Esophagus muscularis mucosa (tissue), 4 donors: ENCODE measurements around the gene MAML3. TPM values are rescaled to one million over a fixed set of nuclear protein-coding genes. Genes with fewer than 3 reads are reported as not detected.

Experiments used
- DNase-seq: peaks from one replicate; pipeline ENCODE4 v3.0.0-alpha.2; 2017; ENCODE audit errors: extremely low spot score
- H3K27ac ChIP-seq, 4 donors: fragments of 200-600 bp; sonication (generic); replicated peaks in 1 of 4; 1 replicate in 3 of 4; 2 replicates in 1 of 4; pipeline ENCODE4 v1.5.1; 2016 to 2019; ENCODE audit warnings: mild to moderate bottlenecking in 1 of 4
- H3K27me3 ChIP-seq, 4 donors: fragments of 200-600 bp; sonication (generic); one replicate each; pipeline versions ENCODE4 v1.5.1 to v1.6.0; 2016 to 2019
- H3K36me3 ChIP-seq, 4 donors: fragments of 200-600 bp; sonication (generic); one replicate each; pipeline ENCODE4 v1.5.1; 2016 to 2019
- H3K4me1 ChIP-seq, 4 donors: fragments of 200-600 bp; sonication (generic); one replicate each; pipeline ENCODE4 v1.5.1; 2016 to 2019
- H3K4me3 ChIP-seq, 4 donors: fragments of 200-600 bp; sonication (generic); 1 replicate in 2 of 4; 2 replicates in 2 of 4; pipeline ENCODE4 v1.5.1; 2016 to 2019; ENCODE audit warnings: mild to moderate bottlenecking in 4 of 4, moderate library complexity in 1 of 4
- H3K9me3 ChIP-seq, 4 donors: fragments of 200-600 bp; sonication (generic); 1 replicate in 3 of 4; 2 replicates in 1 of 4; pipeline ENCODE4 v1.5.1; 2016 to 2019
- EP300 ChIP-seq: sonication (generic); formaldehyde crosslinking; IDR thresholded peaks from one replicate; pipeline ENCODE4 v1.6.1; 2017; ENCODE audit warnings: antibody characterized with exemption
- POLR2A ChIP-seq: fragments of 450-650 bp; IDR thresholded peaks from one replicate; pipeline ENCODE4 v1.6.1; 2017; ENCODE audit warnings: antibody characterized with exemption, moderate library complexity, mild to moderate bottlenecking, low read depth
- POLR2AphosphoS5 ChIP-seq, 2 donors: sonication (generic); formaldehyde crosslinking; IDR thresholded peaks; one replicate each; pipeline ENCODE4 v1.6.1; 2017; ENCODE audit warnings: antibody characterized with exemption in 2 of 2
- WGBS: methylation state at CpG from one replicate; pipeline ENCODE4 v1.1.5; 2018; 5-methylcytosine and 5-hydroxymethylcytosine counted together
- intact Hi-C: fragments of 100-400 bp; cut with DNase I; formaldehyde crosslinking; loops from one replicate; pipeline ENCODE4 v1.15.1; 2023
- total RNA-seq, 4 donors: library from RNA; depleted of rRNA; stranded (reverse); fragments of >200 nt; gene quantifications; one replicate each; pipeline versions ENCODE4 v1.1.0 to v1.2.1, GENCODE V29; 2016
- TF ChIP-seq, protein P1 (sequence below), 3 experiments: fragments of 200-600 bp in 2 of 3; fragments of 450-650 bp in 1 of 3; sonication (generic) in 2 of 3; IDR thresholded peaks; one replicate each; pipeline ENCODE4 v1.5.1; 2017 to 2019; ENCODE audit warnings: antibody characterized with exemption in 3 of 3, mild to moderate bottlenecking in 2 of 3, moderate library complexity in 1 of 3

MAML3 gene
- total RNA-seq, 4 donors from 2014 or later: 5.0 to 8.7 (median 7.1) TPM

GRCh38 chr4:140042634-140043033 lies 111.3 kb downstream of the MAML3 start:
- Histone ChIP-seq H3K4me3 (no peak overlapping the region), H3K4me1 (peaks cover 3 to 33% (median 20%) of the 10 kb centered on the region in 4 donors), H3K9me3 (no peaks in the 10 kb centered on the region), H3K27ac (peak overlapping the region in 1 of 4 donors; percentile 9), H3K36me3 (no peaks in the 10 kb centered on the region), H3K27me3 (no peaks in the 10 kb centered on the region)
- intact Hi-C loops: no loop called here
- no peak for DNase-seq
- no peak for TF ChIP-seq EP300
- TF ChIP-seq POLR2AphosphoS5 (IDR thresholded peaks at IDR 0.05): no peak
- TF ChIP-seq, protein P1, sequence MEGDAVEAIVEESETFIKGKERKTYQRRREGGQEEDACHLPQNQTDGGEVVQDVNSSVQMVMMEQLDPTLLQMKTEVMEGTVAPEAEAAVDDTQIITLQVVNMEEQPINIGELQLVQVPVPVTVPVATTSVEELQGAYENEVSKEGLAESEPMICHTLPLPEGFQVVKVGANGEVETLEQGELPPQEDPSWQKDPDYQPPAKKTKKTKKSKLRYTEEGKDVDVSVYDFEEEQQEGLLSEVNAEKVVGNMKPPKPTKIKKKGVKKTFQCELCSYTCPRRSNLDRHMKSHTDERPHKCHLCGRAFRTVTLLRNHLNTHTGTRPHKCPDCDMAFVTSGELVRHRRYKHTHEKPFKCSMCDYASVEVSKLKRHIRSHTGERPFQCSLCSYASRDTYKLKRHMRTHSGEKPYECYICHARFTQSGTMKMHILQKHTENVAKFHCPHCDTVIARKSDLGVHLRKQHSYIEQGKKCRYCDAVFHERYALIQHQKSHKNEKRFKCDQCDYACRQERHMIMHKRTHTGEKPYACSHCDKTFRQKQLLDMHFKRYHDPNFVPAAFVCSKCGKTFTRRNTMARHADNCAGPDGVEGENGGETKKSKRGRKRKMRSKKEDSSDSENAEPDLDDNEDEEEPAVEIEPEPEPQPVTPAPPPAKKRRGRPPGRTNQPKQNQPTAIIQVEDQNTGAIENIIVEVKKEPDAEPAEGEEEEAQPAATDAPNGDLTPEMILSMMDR (IDR thresholded peaks at IDR 0.05): no peak
- WGBS: 73% methylated on average over 4 of the region's 4 CpGs

GRCh38 chr4:140038031-140038533 lies 115.9 kb downstream of the MAML3 start:
- Histone ChIP-seq H3K36me3 (no peaks in the 10 kb centered on the region), H3K9me3 (no peaks in the 10 kb centered on the region), H3K27ac (peak overlapping the region in 3 of 4 donors; percentile 33 to 62 (median 37)), H3K4me3 (no peak overlapping the region), H3K4me1 (peaks cover 4 to 26% (median 15%) of the 10 kb centered on the region in 4 donors), H3K27me3 (no peaks in the 10 kb centered on the region)
- no peak for DNase-seq
- TF ChIP-seq, protein P1 (IDR thresholded peaks at IDR 0.05): no peak
- TF ChIP-seq POLR2A: no peak
- TF ChIP-seq EP300: no peak
- TF ChIP-seq POLR2AphosphoS5 (IDR thresholded peaks at IDR 0.05): no peak
- 60% methylated on average over 3 of the region's 3 CpGs for WGBS
- intact Hi-C loops: no loop called here

GRCh38 chr4:140037353-140038030 lies 116.5 kb downstream of the MAML3 start:
- WGBS: 64% methylated on average over 4 of the region's 6 CpGs
- Histone ChIP-seq H3K36me3 (no peaks in the 10 kb centered on the region), H3K9me3 (no peaks in the 10 kb centered on the region), H3K27me3 (no peaks in the 10 kb centered on the region), H3K4me3 (no peak overlapping the region), H3K27ac (peak overlapping the region; percentile 15 to 66 (median 41)), H3K4me1 (peaks cover 4 to 26% (median 15%) of the 10 kb centered on the region in 4 donors)
- intact Hi-C loops: no loop called here
- DNase-seq: no peak
- TF ChIP-seq EP300 (no peak), POLR2A (no peak), POLR2AphosphoS5 (IDR thresholded peaks at IDR 0.05) (no peak)
- TF ChIP-seq, protein P1 (IDR thresholded peaks at IDR 0.05): no peak

DNA sequence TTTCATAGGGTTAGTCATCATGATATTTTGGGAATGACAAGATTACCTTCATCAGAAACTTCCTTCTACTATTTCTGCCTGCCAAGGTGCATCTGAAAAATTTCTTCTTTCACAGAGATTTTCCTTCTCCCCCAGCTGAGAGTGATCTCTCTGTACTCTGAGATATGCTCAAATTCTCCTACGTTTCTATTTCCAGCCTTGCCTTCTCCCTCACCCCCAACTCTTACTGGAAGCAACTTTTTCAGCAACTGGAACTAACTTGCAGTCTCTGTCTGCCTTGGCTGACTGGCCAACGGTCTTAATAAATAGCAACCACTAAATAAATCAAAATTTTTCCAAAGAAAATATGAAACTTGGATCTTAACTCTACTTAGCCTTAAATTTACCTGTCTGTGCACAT lies 122.3 kb downstream of the MAML3 start:
- intact Hi-C loops: no loop called here
- H3K36me3 ChIP-seq: no peaks in the 10 kb centered on the region
- H3K4me1 ChIP-seq: peaks cover 0 to 19% (median 12%) of the 10 kb centered on the region in 4 donors
- no peak overlapping the region for H3K27ac ChIP-seq
- H3K27me3 ChIP-seq: no peaks in the 10 kb centered on the region
- H3K4me3 ChIP-seq: no peak overlapping the region
- no peak for TF ChIP-seq POLR2AphosphoS5 (IDR thresholded peaks at IDR 0.05)
- TF ChIP-seq POLR2A: no peak
- TF ChIP-seq, protein P1 (IDR thresholded peaks at IDR 0.05): no peak
- TF ChIP-seq EP300: no peak
- no peak for DNase-seq
- WGBS: 78% methylated on average over 2 of the region's 2 CpGs
- no peaks in the 10 kb centered on the region for H3K9me3 ChIP-seq
